Natural killer cell (primary cell): ENCODE data around the gene UTS2B. TPM values are rescaled to one million over a fixed set of nuclear protein-coding genes. Genes with fewer than 3 reads are reported as not detected.

Source experiments
- ATAC-seq, 3 donors: fragments of 150-1000 bp in 2 of 3; fragments of 200-7000 bp in 1 of 3; cut with Tn5 transposase; 1 replicate in 1 of 3; 2 replicates in 2 of 3; pipeline ENCODE4 v1.10.0; 2021; ENCODE audit warnings: mild to moderate bottlenecking in 2 of 3, moderate library complexity in 2 of 3
- DNase-seq, 2 donors: peaks; one replicate each; pipeline versions ENCODE4 v3.0.0 to v3.0.0-alpha.2; 2013 to 2021; ENCODE audit warnings: mixed read lengths in 1 of 2
- H3K27ac ChIP-seq: one replicate; pipeline ENCODE4 v1.5.1; 2013; ENCODE audit warnings: mild to moderate bottlenecking, low read length
- H3K27me3 ChIP-seq: one replicate; pipeline ENCODE4 v1.6.1; 2013; ENCODE audit warnings: low read length; ENCODE audit not compliant: control insufficient read depth, insufficient read depth
- H3K36me3 ChIP-seq: one replicate; pipeline ENCODE4 v1.6.1; 2013; ENCODE audit warnings: low read length; ENCODE audit not compliant: control insufficient read depth, insufficient read depth
- H3K4me1 ChIP-seq: one replicate; pipeline ENCODE4 v1.6.1; 2013; ENCODE audit warnings: low read length; ENCODE audit not compliant: control insufficient read depth, insufficient read depth
- H3K4me3 ChIP-seq: one replicate; pipeline ENCODE4 v1.5.1; 2013; ENCODE audit warnings: low read length
- H3K9me3 ChIP-seq: one replicate; pipeline ENCODE4 v1.6.1; 2013; ENCODE audit warnings: low read length; ENCODE audit not compliant: control insufficient read depth, insufficient read depth
- H3K27ac Mint-ChIP-seq, 2 donors: one replicate each; pipeline ENCODE4 v1.8.0; 2022; ENCODE audit warnings: mild to moderate bottlenecking in 2 of 2, mixed read lengths in 2 of 2, moderate library complexity in 1 of 2
- H3K27me3 Mint-ChIP-seq, 2 donors: one replicate each; pipeline ENCODE4 v1.8.0; 2022; ENCODE audit warnings: low read depth in 2 of 2, mixed read lengths in 2 of 2
- H3K36me3 Mint-ChIP-seq: one replicate; pipeline ENCODE4 v1.8.0; 2022; ENCODE audit warnings: mixed read lengths
- H3K4me1 Mint-ChIP-seq, 2 donors: one replicate each; pipeline ENCODE4 v1.8.0; 2022; ENCODE audit warnings: mixed read lengths in 2 of 2
- H3K4me3 Mint-ChIP-seq: one replicate; pipeline ENCODE4 v1.8.0; 2022; ENCODE audit warnings: mild to moderate bottlenecking, moderate library complexity, mixed read lengths
- H3K9me3 Mint-ChIP-seq, 2 donors: one replicate each; pipeline ENCODE4 v1.8.0; 2022; ENCODE audit warnings: mixed read lengths in 2 of 2
- WGBS: methylation state at CpG from one replicate; pipeline ENCODE4 v1.1.7; 2013; ENCODE audit warnings: missing lambda C conversion rate; ENCODE audit not compliant: insufficient coverage; 5-methylcytosine and 5-hydroxymethylcytosine counted together
- intact Hi-C: fragments of 100-400 bp; cut with micrococcal nuclease; formaldehyde crosslinking; loops from one replicate; pipeline ENCODE4 v1.14.2; 2022
- total RNA-seq, 4 donors: library from RNA; stranded (reverse); fragments of 120-200 nt in 1 of 4; gene quantifications; one replicate each; pipeline versions ENCODE4 v1.2.3 to v1.2.4, GENCODE V29; 2013 to 2022
- TF ChIP-seq, protein P1 (sequence below): fragments of 200-600 bp; IDR thresholded peaks from one replicate; pipeline ENCODE4 v1.8.0; 2022; ENCODE audit warnings: antibody characterized with exemption

The UTS2B gene
- total RNA-seq, 3 donors from 2014 or later (not counting 1 experiment from before 2014, with no cell fraction given): 0.47 TPM; not detected in 2

DNA sequence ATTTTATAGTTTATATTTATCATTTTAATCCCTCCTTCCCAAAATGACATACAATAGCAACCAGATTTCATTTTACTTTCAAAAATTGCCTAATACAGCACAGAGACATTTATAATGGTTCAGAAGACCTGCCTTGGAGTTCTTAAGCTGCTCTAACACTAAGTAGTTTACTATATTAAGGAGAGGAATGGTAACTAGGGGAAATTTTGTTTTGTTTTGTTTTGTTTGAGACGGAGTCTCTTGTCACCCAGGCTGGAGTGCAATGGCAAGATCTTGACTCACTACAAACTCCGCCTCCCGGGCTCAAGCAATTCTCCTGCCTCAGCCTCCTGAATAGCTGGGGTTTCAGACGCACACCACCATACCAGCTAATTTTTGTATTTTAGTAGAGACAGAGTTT is 23.9 kb downstream of the UTS2B start:
- WGBS: 95% methylated on average over 4 of the region's 4 CpGs
- intact Hi-C loops: no loop called here

DNA sequence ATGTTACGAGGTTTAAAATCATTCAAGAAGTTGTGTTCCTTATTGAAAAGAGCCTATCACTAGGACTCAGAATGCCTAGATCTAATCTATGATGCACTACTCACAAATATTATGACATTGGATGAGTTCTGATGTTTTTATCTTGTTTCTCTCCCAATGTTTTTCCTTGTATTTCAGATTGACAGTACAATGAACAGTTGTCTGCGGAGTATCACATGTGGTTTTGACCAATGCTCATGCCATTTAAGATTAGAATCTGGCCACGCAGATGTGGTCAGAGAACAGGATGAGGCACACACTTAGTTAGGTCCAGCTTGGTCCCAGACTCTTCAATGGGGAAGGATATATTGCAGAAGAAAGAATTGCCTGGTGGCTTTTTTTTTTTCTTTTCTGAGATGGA is 26.7 kb downstream of the UTS2B start:
- Mint-ChIP-seq H3K36me3 (no peaks in the 10 kb centered on the region), H3K9me3 (no peaks in the 10 kb centered on the region), H3K27me3 (peaks cover 0 to 4% of the 10 kb centered on the region in 2 donors), H3K4me1 (no peaks in the 10 kb centered on the region), H3K27ac (no peak overlapping the region), H3K4me3 (no peak overlapping the region)
- TF ChIP-seq, protein P1, sequence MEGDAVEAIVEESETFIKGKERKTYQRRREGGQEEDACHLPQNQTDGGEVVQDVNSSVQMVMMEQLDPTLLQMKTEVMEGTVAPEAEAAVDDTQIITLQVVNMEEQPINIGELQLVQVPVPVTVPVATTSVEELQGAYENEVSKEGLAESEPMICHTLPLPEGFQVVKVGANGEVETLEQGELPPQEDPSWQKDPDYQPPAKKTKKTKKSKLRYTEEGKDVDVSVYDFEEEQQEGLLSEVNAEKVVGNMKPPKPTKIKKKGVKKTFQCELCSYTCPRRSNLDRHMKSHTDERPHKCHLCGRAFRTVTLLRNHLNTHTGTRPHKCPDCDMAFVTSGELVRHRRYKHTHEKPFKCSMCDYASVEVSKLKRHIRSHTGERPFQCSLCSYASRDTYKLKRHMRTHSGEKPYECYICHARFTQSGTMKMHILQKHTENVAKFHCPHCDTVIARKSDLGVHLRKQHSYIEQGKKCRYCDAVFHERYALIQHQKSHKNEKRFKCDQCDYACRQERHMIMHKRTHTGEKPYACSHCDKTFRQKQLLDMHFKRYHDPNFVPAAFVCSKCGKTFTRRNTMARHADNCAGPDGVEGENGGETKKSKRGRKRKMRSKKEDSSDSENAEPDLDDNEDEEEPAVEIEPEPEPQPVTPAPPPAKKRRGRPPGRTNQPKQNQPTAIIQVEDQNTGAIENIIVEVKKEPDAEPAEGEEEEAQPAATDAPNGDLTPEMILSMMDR: no peak
- no peaks in the 10 kb centered on the region for H3K36me3 ChIP-seq
- no peak overlapping the region for H3K4me3 ChIP-seq
- no peak overlapping the region for H3K27ac ChIP-seq
- no peaks in the 10 kb centered on the region for H3K9me3 ChIP-seq
- ATAC-seq (no peak), DNase-seq (no peak)
- H3K4me1 ChIP-seq: peaks cover 9% of the 10 kb centered on the region
- 30% methylated on average over 2 of the region's 3 CpGs for WGBS
- H3K27me3 ChIP-seq: no peaks in the 10 kb centered on the region
- intact Hi-C loops: no loop called here

More for the DNA sequence above, 23.9 kb downstream of the UTS2B start:
- ATAC-seq (no peak), DNase-seq (no peak)
- H3K36me3 Mint-ChIP-seq: no peaks in the 10 kb centered on the region
- Histone ChIP-seq H3K27me3 (no peaks in the 10 kb centered on the region), H3K27ac (no peak overlapping the region), H3K9me3 (no peaks in the 10 kb centered on the region), H3K36me3 (no peaks in the 10 kb centered on the region), H3K4me1 (no peaks in the 10 kb centered on the region), H3K4me3 (no peak overlapping the region)
- H3K27ac Mint-ChIP-seq: no peak overlapping the region
- no peak overlapping the region for H3K4me3 Mint-ChIP-seq
- no peaks in the 10 kb centered on the region for H3K9me3 Mint-ChIP-seq
- TF ChIP-seq, protein P1: no peak
- H3K27me3 Mint-ChIP-seq: peaks cover 0 to 4% of the 10 kb centered on the region in 2 donors
- no peaks in the 10 kb centered on the region for H3K4me1 Mint-ChIP-seq

DNA sequence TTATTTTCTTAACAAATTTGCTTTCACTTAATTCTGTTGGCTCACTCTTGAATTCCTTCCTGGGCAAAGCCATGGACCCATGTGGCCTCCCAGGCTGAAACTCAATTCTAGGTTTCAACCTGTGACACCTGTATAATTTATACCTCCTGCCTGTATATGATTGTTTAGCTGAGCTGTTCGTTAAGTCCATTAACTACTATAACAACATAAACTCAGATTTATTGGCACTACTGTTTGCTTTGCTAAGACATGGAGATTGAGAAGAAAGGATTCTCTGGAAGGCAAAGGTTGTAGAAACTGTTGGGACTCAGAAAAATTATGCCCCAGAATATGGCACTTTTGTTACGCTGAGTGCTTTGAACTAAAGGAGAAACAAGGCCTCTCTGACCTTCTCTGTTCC is 27.9 kb downstream of the UTS2B start:
- no peak for ATAC-seq
- peaks cover 9% of the 10 kb centered on the region for H3K4me1 ChIP-seq
- Mint-ChIP-seq H3K4me1 (no peaks in the 10 kb centered on the region), H3K27me3 (peaks cover 0 to 4% of the 10 kb centered on the region in 2 donors), H3K4me3 (no peak overlapping the region), H3K9me3 (no peaks in the 10 kb centered on the region), H3K36me3 (no peaks in the 10 kb centered on the region), H3K27ac (no peak overlapping the region)
- TF ChIP-seq, protein P1: no peak
- no peak overlapping the region for H3K27ac ChIP-seq
- no peak for DNase-seq
- intact Hi-C loops: no loop called here
- no peaks in the 10 kb centered on the region for H3K9me3 ChIP-seq
- no peak overlapping the region for H3K4me3 ChIP-seq
- H3K36me3 ChIP-seq: no peaks in the 10 kb centered on the region
- H3K27me3 ChIP-seq: no peaks in the 10 kb centered on the region
- WGBS: 100% methylated on average over 1 of the region's 2 CpGs

DNA sequence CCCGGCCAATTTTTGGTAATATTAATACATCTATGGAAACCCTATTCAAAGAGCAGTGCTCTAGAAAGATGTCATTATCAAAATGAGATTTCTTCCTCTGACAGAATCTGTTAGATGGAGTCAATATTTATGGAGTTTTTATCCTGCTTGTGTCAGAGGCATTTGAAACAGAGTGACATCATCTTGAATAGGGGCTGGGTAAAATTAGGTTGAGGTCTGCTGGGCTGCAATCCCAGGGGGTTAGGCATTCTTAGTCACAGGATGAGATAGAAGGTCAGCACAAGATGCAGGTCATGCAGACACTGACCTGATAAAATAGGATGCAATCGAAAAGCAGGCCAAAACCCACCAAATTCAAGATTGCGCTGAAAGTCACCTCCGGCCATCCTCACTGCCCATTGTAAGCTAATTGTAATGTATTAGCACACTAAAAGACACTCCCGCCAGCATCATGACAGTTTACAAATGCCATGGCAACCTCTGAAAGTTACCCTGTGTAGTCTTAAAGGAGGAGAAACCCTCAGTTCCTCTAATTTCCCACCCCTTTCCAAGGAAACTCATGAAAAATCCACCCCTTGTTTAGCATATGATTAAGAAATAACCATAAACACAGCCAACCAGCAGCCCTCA is 28.4 kb downstream of the UTS2B start:
- H3K36me3 Mint-ChIP-seq: no peaks in the 10 kb centered on the region
- Histone ChIP-seq H3K4me3 (no peak overlapping the region), H3K36me3 (no peaks in the 10 kb centered on the region), H3K4me1 (peaks cover 9% of the 10 kb centered on the region), H3K27ac (no peak overlapping the region), H3K27me3 (no peaks in the 10 kb centered on the region), H3K9me3 (no peaks in the 10 kb centered on the region)
- TF ChIP-seq, protein P1: no peak
- H3K4me3 Mint-ChIP-seq: no peak overlapping the region
- no peak overlapping the region for H3K27ac Mint-ChIP-seq
- no peak for ATAC-seq
- H3K9me3 Mint-ChIP-seq: no peaks in the 10 kb centered on the region
- no peak for DNase-seq
- WGBS: 98% methylated on average over 5 of the region's 5 CpGs
- intact Hi-C loops: no loop called here
- H3K4me1 Mint-ChIP-seq: no peaks in the 10 kb centered on the region
- H3K27me3 Mint-ChIP-seq: peaks cover 0 to 4% of the 10 kb centered on the region in 2 donors
